Stimulated activated CD4-positive, alpha-beta T cell treated with anti-CD3 and anti-CD28 coated beads, TNF-alpha, amount 100 ng/mL, for 24 hours (primary cell): ENCODE measurements around the gene LSM7.
A peak's percentile ranks its signal among the peaks of the same experiment; 100 is the strongest.

Experiments used
- DNase-seq, 3 experiments: peaks; one replicate each; pipeline ENCODE4 v3.0.0-alpha.2; 2020; ENCODE audit warnings: low read depth in 3 of 3

Gene LSM7

GRCh38 chr19:2278459-2279158, 49.8 kb downstream of the LSM7 start:
- DNase-seq = no peak

GRCh38 chr19:2277138-2277537, 51.2 kb downstream of the LSM7 start:
- no peak for DNase-seq

- no peak for DNase-seq
Measured at GRCh38 chr19:2276429-2276986, 51.9 kb downstream of the LSM7 start.

GRCh38 chr19:2275588-2276428, 52.6 kb downstream of the LSM7 start:
- DNase-seq = no peak

- DNase-seq = peak in 1 of 3 experiments; percentile 46
Measured at GRCh38 chr19:2274931-2275535, 53.4 kb downstream of the LSM7 start.

GRCh38 chr19:2274185-2274711, 54.1 kb downstream of the LSM7 start:
- DNase-seq = no peak

GRCh38 chr19:2273356-2274184, 54.8 kb downstream of the LSM7 start:
- DNase-seq = peak; percentile 48 to 73 (median 54)
